Suppressor macrophage treated with lipopolysaccharide for 1 hour (primary cell): Measurements from ENCODE around the gene CCDC50.

Source experiments
- DNase-seq, 3 donors: peaks; one replicate each; pipeline ENCODE4 v3.0.0-alpha.2; 2020 to 2022

The CCDC50 gene

DNA sequence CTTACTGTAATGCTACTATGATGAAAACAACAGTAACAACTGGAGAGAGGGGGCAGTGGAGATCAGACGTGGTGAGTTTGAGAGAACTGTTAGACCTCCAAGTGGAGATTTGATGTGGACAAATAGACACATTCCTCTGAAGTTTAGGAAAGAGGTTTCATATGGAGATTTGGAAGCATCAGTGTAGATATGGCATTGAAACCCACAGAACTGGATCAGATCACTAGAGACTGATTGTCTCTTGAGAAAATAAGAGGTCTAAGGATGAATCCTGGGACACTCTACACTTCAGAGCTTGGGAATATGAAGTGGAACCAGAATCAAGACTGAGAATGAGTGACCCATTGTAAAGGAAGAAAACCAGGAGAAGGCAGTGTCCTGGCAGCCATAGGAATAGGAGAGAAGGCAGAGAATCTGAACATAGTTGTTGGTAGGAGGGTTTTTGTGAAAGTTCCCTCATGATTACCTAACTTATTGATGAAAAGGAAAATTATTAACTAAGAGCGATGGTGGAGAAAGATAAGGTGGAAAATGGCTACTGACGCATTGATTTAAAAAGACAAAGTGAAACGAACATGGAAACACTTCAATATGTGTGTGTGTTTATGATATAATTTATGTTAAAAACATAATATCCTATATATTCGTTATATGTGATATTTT, 102.1 kb downstream of the CCDC50 start:
- DNase-seq, result no peak

DNA sequence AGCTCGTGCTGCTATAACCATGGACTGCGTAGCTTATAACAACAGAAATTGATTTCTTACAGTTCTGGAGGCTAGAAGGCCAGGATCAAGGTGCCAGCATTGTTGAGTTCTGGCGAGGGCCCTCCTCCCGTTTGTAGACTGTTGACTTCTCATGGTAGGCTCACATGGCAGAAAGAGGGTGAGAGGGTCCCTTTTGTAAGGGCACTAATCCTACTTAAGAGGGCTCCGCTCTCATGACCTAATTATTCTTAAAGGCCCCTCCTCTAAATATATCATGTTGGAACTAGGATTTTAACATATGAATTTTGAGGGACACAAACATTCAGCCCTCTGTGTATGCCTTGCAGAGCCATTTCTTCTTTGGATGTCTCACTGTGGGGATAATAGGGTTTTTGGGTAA, 103.0 kb downstream of the CCDC50 start:
- DNase-seq, result no peak

DNA sequence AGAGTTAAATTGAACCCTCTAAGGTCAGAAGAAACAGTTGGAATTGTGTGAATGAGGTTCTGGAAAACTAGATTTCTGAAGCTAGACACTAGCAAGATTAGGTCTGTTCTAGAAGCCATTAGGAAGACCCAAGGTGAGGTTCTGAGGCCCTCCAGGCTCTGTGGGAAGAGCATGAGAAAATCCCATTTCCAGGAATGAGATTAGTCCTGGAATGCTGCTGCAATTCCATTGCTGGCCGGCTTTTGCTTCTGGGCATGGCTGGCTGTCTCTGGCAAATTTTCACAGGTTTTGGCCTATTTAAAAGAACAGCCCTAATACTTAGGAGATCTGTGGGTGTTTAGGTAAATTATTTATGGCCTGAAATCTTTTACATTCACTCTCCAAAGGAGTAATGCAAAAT, 104.8 kb downstream of the CCDC50 start:
- no peak for DNase-seq

DNA sequence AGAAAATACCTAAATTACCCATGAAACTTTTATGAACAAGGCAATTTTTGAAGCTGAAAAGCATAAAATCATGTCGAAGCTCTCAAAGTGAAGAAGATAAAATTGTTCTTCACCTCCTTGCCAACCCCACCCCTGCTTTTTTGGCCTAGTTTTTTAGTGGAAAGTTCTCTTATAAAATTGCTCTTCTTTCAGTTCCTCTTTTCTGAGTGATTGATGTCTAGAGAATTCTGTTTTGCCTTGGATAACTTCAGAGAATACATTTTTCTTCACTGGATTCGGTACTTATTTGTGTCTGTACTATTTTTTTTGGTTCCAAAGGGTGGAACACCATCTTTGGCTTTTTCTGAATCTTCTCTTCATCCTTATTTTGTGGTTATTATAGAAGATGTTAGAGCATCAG, 106.8 kb downstream of the CCDC50 start:
- DNase-seq, result peak in 1 of 3 donors; percentile 2

DNA sequence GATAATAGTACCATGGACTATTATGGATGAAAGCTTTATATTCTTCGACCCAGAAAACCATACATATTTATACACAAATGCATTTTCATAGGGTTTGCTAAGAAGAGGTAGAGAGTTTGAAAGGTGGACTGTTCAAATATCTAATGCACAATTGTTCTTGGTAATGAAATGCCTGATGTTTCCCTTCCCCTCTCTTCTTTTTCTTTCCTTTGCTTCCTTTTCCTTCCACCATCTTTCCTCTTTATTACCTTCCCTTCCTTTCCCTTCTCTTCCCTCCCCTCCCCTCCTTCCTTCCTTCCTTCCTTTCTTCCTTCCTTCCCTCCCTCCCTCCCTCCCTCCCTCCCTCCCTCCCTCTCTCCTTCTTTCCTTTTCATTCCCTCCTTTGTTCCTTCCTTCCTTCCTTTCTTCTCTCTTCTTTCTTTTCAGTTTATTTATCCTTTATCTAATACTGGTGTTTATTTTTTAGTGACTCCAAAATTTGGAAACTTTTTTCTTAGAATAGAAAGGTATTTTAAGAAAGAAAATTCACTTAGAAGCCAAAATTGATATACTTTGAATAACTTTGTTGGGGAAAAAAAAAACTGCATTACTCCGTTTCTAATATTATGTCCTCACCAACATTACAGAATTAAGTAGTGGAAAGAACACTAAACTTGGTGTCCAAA, 109.1 kb downstream of the CCDC50 start:
- DNase-seq, result no peak

DNA sequence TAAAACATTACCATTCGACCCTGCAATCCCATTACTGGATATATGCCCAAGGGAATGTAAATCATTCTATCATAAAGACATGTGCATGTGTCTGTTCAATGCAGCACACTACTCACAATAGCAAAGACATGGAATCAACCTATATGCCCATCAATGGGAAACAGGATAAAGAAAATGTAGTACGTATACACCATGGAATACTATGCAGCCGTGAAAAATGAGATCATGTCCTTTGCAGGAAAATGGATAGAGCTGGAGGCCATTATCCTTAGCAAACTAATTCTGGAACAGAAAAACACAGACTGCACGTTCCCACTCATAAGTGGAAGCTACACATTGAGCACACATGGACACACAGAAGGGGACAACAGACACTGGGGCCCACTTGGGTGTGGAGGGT, 111.3 kb downstream of the CCDC50 start:
- DNase-seq, result no peak

DNA sequence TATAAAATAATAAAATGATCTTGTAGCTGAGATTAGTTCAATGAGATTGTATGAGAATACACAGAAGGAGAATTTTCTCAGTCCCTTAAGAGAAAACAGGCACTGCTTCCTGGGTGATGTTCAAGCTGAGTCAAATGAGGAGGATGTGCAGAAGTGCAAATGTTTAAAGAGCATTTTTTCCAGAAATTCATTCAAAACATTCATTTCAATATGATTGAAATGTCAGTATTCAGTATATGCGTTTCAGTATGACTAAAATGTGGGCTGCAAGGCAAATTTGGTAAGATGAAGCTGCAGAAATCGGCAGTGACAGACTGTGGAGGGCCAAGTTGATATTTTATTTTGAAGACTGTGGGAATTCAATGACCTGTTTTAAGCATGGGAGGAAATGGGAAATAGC, 112.5 kb downstream of the CCDC50 start:
- DNase-seq, result no peak

DNA sequence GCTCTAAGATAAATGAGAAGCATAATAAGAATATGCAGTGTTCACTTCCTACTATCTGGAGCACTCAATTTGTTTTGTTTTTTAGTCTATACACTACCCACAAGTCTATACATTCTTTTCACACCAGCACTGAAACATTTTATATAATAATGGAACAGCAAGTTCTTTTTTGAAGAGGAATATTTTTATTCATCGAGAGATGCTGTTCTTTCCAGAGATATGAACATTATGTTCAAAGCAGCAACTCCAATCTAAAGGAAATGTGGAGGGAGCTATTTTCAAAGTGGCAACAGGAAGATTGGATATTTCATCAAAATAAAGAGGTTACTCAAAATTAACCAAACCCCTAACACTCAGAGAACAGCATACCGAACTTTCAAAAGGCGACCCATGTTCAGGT, 115.4 kb downstream of the CCDC50 start:
- DNase-seq, result no peak
